OCI-LY7 (cell line): ENCODE data around the gene AATF.

Source experiments
- EZH2phosphoT487 ChIP-seq: fragments of 200-600 bp; sonication (generic); IDR thresholded peaks from 2 replicates; pipeline ENCODE4 v1.6.1; 2018; ENCODE audit warnings: low read depth, borderline replicate concordance, mild to moderate bottlenecking, mixed run types, antibody characterized with exemption, low read length, moderate library complexity, mixed read lengths
- TF ChIP-seq, protein P1 (sequence below): fragments of 200-600 bp; sonication (generic); conservative IDR thresholded peaks from 2 replicates; pipeline ENCODE4 v1.5.1; 2014; ENCODE audit warnings: mild to moderate bottlenecking, antibody characterized with exemption, low read length, moderate library complexity, mixed read lengths

DNA sequence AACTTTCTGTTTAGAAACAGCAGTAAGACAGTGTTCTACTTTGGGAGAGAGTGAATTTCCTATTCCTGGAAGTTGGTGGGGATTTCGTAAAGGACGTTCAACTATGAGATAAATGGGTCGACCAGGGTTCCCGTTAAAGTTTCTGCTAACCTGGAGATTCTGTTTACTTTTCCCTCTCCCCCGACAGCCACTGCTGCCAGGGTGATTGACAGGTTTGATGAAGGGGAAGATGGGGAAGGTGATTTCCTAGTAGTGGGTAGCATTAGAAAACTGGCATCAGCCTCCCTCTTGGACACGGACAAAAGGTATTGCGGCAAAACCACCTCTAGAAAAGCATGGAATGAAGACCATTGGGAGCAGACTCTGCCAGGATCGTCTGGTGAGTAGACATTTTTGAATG is 1.3 kb downstream of the AATF start:
- no peak for TF ChIP-seq EZH2phosphoT487
- TF ChIP-seq, protein P1, sequence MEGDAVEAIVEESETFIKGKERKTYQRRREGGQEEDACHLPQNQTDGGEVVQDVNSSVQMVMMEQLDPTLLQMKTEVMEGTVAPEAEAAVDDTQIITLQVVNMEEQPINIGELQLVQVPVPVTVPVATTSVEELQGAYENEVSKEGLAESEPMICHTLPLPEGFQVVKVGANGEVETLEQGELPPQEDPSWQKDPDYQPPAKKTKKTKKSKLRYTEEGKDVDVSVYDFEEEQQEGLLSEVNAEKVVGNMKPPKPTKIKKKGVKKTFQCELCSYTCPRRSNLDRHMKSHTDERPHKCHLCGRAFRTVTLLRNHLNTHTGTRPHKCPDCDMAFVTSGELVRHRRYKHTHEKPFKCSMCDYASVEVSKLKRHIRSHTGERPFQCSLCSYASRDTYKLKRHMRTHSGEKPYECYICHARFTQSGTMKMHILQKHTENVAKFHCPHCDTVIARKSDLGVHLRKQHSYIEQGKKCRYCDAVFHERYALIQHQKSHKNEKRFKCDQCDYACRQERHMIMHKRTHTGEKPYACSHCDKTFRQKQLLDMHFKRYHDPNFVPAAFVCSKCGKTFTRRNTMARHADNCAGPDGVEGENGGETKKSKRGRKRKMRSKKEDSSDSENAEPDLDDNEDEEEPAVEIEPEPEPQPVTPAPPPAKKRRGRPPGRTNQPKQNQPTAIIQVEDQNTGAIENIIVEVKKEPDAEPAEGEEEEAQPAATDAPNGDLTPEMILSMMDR = no peak
